Stimulated activated naive CD8-positive, alpha-beta T cell treated with anti-CD3 and anti-CD28 coated beads, Interleukin-15, Interleukin-2, amounts not matched to agents 100 ng/mL and 50 ng/mL, for 24 hours (primary cell): ENCODE data around the gene ZSCAN4.

Source experiments
- H3K27ac Mint-ChIP-seq: one replicate; pipeline ENCODE4 v1.8.0; 2021; ENCODE audit warnings: mild to moderate bottlenecking, mixed read lengths
- H3K27me3 Mint-ChIP-seq: one replicate; pipeline ENCODE4 v1.8.0; 2021; ENCODE audit warnings: mixed read lengths
- H3K36me3 Mint-ChIP-seq: one replicate; pipeline ENCODE4 v1.8.0; 2021; ENCODE audit warnings: low read depth, mixed read lengths
- H3K4me1 Mint-ChIP-seq: one replicate; pipeline ENCODE4 v1.8.0; 2021; ENCODE audit warnings: low read depth, mixed read lengths
- H3K4me3 Mint-ChIP-seq: one replicate; pipeline ENCODE4 v1.8.0; 2021; ENCODE audit warnings: mild to moderate bottlenecking, mixed read lengths
- H3K9me3 Mint-ChIP-seq: one replicate; pipeline ENCODE4 v1.8.0; 2021; ENCODE audit warnings: mixed read lengths

Gene ZSCAN4

DNA sequence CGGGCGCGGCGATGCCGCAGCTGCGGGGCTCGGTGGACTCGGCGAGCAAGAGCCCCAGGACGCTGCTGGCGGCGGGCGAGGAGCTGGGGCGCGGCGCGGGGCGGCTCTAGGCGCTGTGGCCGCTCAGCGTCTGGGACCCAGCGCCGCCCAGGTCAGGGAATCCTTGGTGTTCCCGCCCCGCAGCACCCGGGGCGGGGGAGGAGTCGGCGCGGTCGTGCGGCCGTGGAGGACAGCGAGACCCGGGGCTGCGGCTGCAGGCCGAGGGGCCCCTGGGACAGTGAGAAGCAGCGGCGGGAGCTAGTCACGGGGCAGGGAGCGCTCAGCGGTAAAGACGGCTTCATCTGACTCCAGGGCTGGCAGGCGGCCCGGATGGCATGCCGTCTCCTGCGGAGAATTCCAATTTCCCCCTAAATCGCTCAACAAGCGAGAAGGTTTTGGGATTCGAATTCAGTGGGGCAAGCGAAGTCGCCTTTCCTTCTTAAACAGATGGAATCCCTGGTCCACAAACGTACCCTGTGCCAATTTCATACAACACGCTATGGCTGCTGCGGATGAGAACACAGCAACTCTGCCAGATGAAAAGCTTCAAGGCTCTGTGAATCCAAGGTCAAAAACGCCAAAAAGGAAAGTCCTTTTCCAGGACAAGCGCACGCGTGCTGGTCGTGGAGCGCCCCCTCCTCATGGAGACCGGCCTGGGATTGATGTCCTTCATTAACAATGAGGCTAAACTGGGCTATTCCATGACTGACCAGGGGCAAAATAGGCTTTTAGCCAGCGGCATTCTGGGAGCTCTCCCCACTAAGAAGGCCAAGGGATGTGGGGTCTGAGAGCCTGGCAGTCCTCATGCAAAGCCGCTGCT lies 4.2 kb upstream of the ZSCAN4 start:
- no peaks in the 10 kb centered on the region for H3K4me1 Mint-ChIP-seq
- H3K27me3 Mint-ChIP-seq: peaks cover 37% of the 10 kb centered on the region
- peaks cover 10% of the 10 kb centered on the region for H3K9me3 Mint-ChIP-seq
- H3K27ac Mint-ChIP-seq: no peak overlapping the region
- no peaks in the 10 kb centered on the region for H3K36me3 Mint-ChIP-seq
- peak overlapping the region; percentile 76 for H3K4me3 Mint-ChIP-seq

- Mint-ChIP-seq H3K27me3 (peaks cover 37% of the 10 kb centered on the region), H3K4me1 (no peaks in the 10 kb centered on the region), H3K9me3 (peaks cover 10% of the 10 kb centered on the region), H3K36me3 (no peaks in the 10 kb centered on the region), H3K4me3 (no peak overlapping the region), H3K27ac (no peak overlapping the region)
These were observed 3.4 kb upstream of the ZSCAN4 start for GRCh38 chr19:57665261-57665806.

DNA sequence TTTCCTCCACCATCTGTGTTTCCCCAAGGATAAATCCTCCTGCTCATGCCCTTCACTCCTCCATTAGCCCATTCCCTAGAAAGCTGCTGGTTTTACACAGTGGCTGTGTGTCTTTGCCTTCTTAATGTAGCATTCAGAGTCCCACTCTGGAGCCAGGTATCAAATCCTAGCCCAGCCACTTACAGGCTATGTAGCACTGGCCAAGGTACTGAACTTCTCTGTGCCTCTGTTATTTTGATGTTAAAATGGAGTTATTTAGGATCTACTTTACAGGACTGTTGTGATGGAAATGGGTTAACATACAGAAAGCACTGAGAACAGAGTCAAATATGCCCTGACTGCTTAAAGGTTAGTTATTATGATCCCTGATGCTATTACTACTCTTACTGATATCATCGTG lies 1.5 kb upstream of the ZSCAN4 start:
- Mint-ChIP-seq H3K4me3 (no peak overlapping the region), H3K36me3 (no peaks in the 10 kb centered on the region), H3K4me1 (no peaks in the 10 kb centered on the region), H3K27ac (no peak overlapping the region), H3K27me3 (peaks cover 41% of the 10 kb centered on the region), H3K9me3 (peaks cover 6% of the 10 kb centered on the region)

GRCh38 chr19:57671124-57671895 lies 2.6 kb downstream of the ZSCAN4 start:
- Mint-ChIP-seq H3K27me3 (peaks cover 24% of the 10 kb centered on the region), H3K36me3 (peaks cover 3% of the 10 kb centered on the region), H3K27ac (no peak overlapping the region), H3K9me3 (peaks cover 11% of the 10 kb centered on the region), H3K4me3 (no peak overlapping the region), H3K4me1 (no peaks in the 10 kb centered on the region)

DNA sequence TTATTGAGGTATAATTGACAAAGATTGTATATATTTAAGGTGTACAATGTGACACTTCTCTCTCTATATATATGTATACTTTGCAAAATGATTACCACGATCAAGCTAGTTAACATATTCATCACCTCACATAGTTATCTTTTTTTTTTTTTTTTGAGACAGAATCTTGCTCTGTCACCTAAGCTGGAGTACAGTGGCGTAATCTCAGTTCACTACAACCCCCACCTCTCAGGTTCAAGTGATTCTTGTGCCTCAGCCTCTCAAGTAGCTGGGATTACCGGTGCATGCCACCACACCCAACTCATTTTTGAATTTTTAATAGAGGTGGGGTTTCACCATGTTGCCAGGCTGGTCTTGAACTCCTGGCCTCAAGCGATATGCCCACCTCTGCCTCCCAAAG lies 3.7 kb downstream of the ZSCAN4 start:
- Mint-ChIP-seq H3K27me3 (peaks cover 20% of the 10 kb centered on the region), H3K9me3 (peaks cover 15% of the 10 kb centered on the region), H3K4me3 (no peak overlapping the region), H3K4me1 (no peaks in the 10 kb centered on the region), H3K27ac (no peak overlapping the region), H3K36me3 (peaks cover 3% of the 10 kb centered on the region)

DNA sequence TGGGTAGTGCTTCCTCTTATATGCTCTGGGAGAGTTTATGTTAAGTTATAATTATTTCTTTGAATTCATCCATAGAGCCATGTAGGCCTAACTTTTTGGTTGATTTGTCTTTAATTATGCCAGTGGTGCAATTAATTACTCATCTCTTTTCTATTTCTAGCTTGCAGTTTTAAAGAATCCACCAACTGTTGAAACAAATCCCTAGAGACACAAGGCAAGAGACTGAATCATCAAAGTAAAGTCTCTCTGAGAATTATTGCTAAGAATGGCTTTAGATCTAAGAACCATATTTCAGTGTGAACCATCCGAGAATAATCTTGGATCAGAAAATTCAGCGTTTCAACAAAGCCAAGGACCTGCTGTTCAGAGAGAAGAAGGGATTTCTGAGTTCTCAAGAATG lies 7.1 kb downstream of the ZSCAN4 start:
- no peaks in the 10 kb centered on the region for H3K4me1 Mint-ChIP-seq
- H3K27me3 Mint-ChIP-seq: peaks cover 24% of the 10 kb centered on the region
- no peak overlapping the region for H3K4me3 Mint-ChIP-seq
- H3K36me3 Mint-ChIP-seq: peaks cover 7% of the 10 kb centered on the region
- peaks cover 13% of the 10 kb centered on the region for H3K9me3 Mint-ChIP-seq
- no peak overlapping the region for H3K27ac Mint-ChIP-seq

GRCh38 chr19:57682226-57682766 lies 13.6 kb downstream of the ZSCAN4 start:
- H3K4me1 Mint-ChIP-seq: peaks cover 37% of the 10 kb centered on the region
- peaks cover 13% of the 10 kb centered on the region for H3K27me3 Mint-ChIP-seq
- peaks cover 53% of the 10 kb centered on the region for H3K9me3 Mint-ChIP-seq
- H3K36me3 Mint-ChIP-seq: peaks cover 62% of the 10 kb centered on the region
- H3K4me3 Mint-ChIP-seq: peak overlapping the region; percentile 97
- peak overlapping the region; percentile 86 for H3K27ac Mint-ChIP-seq

- Mint-ChIP-seq H3K4me3 (no peak overlapping the region), H3K4me1 (peaks cover 32% of the 10 kb centered on the region), H3K9me3 (peaks cover 72% of the 10 kb centered on the region), H3K36me3 (peaks cover 97% of the 10 kb centered on the region), H3K27ac (no peak overlapping the region), H3K27me3 (no peaks in the 10 kb centered on the region)
These were observed 18.0 kb downstream of the ZSCAN4 start for GRCh38 chr19:57686727-57687126.

DNA sequence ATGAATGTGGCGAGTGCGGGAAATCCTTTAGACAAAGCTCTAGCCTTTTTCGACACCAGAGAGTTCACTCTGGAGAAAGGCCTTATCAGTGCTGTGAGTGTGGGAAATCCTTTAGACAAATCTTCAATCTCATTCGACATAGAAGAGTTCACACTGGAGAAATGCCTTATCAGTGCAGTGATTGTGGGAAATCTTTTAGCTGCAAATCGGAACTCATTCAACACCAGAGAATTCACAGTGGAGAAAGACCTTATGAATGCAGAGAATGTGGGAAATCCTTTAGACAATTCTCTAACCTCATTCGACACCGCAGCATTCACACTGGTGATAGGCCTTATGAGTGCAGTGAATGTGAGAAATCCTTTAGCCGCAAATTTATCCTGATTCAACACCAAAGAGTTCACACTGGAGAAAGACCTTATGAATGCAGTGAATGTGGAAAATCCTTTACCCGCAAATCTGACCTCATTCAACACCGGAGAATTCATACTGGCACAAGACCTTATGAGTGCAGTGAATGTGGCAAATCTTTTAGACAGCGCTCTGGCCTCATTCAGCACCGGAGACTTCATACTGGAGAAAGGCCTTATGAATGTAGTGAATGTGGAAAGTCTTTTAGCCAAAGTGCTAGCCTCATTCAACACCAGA lies 18.8 kb downstream of the ZSCAN4 start:
- Mint-ChIP-seq H3K27ac (no peak overlapping the region), H3K9me3 (peaks cover 69% of the 10 kb centered on the region), H3K27me3 (no peaks in the 10 kb centered on the region), H3K36me3 (peaks cover 94% of the 10 kb centered on the region), H3K4me3 (no peak overlapping the region), H3K4me1 (peaks cover 26% of the 10 kb centered on the region)

DNA sequence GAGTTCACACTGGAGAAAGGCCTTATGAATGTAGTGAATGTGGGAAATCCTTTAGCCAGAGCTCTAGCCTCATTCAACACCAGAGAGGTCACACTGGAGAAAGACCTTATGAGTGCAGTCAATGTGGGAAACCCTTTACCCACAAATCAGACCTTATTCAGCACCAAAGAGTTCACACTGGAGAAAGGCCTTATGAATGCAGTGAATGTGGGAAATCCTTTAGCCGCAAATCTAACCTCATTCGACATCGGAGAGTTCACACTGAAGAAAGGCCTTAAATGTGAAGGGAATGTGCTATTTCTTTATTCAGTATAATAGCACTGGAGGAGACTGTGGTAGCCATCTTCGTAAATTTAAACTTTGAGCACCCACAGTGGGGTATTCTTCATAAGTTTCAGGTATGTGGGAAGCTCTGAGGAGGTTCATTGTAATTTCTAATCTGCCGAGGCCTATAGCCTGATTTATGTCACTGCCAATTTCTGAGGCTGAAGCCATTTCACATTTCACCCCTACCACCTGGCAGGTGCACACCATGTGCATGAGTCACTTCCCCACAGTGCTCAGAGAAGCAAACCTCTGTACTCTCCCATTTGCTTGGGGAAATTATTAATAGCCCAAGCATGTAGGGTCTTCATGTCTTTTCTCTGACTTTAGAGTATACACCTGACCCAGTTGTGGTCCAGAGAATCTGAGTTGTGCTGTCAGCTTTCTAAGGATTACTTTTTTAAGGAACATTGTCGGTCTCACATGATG lies 19.5 kb downstream of the ZSCAN4 start:
- Mint-ChIP-seq H3K27ac (no peak overlapping the region), H3K27me3 (no peaks in the 10 kb centered on the region), H3K36me3 (peaks cover 93% of the 10 kb centered on the region), H3K9me3 (peaks cover 68% of the 10 kb centered on the region), H3K4me1 (peaks cover 19% of the 10 kb centered on the region), H3K4me3 (no peak overlapping the region)

DNA sequence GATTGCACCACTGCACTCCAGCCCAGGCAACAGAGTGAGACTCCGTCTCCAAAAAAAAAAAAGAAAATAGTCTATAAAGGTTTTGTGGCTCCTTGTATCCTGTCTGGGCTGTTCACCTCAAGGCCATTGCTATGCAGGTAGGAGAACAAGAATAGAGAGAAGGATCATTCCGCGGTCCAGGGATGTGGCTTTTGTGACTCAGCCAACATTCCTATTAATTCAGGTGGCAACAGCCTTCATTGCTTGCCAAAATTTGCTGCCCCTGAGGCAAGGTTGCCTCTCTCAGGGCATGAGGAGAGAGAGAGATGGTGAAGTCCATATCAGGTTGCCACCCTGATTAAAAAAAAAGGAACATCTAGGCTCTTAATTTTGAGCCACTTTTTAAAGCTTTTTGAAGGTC lies 21.0 kb downstream of the ZSCAN4 start:
- Mint-ChIP-seq H3K36me3 (peaks cover 90% of the 10 kb centered on the region), H3K4me3 (no peak overlapping the region), H3K27me3 (no peaks in the 10 kb centered on the region), H3K4me1 (peaks cover 4% of the 10 kb centered on the region), H3K9me3 (peaks cover 61% of the 10 kb centered on the region), H3K27ac (no peak overlapping the region)

- peaks cover 89% of the 10 kb centered on the region for H3K36me3 Mint-ChIP-seq
- peaks cover 61% of the 10 kb centered on the region for H3K9me3 Mint-ChIP-seq
- H3K27me3 Mint-ChIP-seq: no peaks in the 10 kb centered on the region
- no peak overlapping the region for H3K27ac Mint-ChIP-seq
- peaks cover 9% of the 10 kb centered on the region for H3K4me1 Mint-ChIP-seq
- H3K4me3 Mint-ChIP-seq: no peak overlapping the region
These were observed 32.9 kb downstream of the ZSCAN4 start for GRCh38 chr19:57701625-57702024.

GRCh38 chr19:57706346-57706745 lies 37.6 kb downstream of the ZSCAN4 start:
- Mint-ChIP-seq H3K36me3 (peaks cover 76% of the 10 kb centered on the region), H3K27ac (no peak overlapping the region), H3K4me1 (peaks cover 33% of the 10 kb centered on the region), H3K4me3 (no peak overlapping the region), H3K9me3 (peaks cover 47% of the 10 kb centered on the region), H3K27me3 (peaks cover 6% of the 10 kb centered on the region)
